Mononuclear cell (primary cell): ENCODE results near the gene RBM15. TPM values are rescaled to one million over a fixed set of nuclear protein-coding genes. Genes with fewer than 3 reads are reported as not detected.

ENCODE experiments used
- H3K27me3 ChIP-seq: 2 replicates; pipeline ENCODE4 v1.6.0; 2011; ENCODE audit warnings: low read length, control low read depth; ENCODE audit not compliant: insufficient read depth
- H3K4me1 ChIP-seq: 2 replicates; pipeline ENCODE4 v1.5.1; 2011; ENCODE audit warnings: mild to moderate bottlenecking, low read length, control low read depth; ENCODE audit not compliant: insufficient read depth
- H3K4me3 ChIP-seq: 2 replicates; pipeline ENCODE4 v1.5.1; 2011; ENCODE audit warnings: mild to moderate bottlenecking, low read length, moderate library complexity
- H3K9me3 ChIP-seq: 2 replicates; pipeline ENCODE4 v1.5.1; 2011; ENCODE audit warnings: low read depth, mild to moderate bottlenecking, control low read depth, low read length
- total RNA-seq: library from RNA; depleted of rRNA; stranded (reverse); fragments of >200 nt; gene quantifications from one replicate; pipeline ENCODE4 v1.2.3, GENCODE V29; 2012

RBM15 gene
- total RNA-seq, 1 donor = 66.4 TPM

DNA sequence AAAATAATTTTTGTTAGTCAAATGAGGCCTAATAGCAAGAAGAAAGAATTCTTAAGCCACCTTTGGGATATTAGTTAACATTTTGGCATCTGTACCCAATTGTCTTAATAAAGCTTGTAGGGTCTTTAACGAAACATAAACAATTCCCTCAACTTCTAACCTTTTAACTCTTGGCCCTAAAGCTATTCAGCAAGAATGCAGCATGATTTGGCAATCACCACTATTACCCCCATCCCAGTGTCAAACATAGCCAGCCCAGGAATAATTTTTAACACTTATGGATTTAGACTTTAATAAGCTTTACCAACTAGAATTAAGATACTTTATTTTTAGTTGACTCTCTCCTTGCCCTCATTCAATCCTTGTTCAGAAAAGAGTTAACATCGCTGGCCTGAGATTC is 54.1 kb downstream of the RBM15 start:
- no peaks in the 10 kb centered on the region for H3K27me3 ChIP-seq
- no peaks in the 10 kb centered on the region for H3K9me3 ChIP-seq
- no peak overlapping the region for H3K4me3 ChIP-seq
- H3K4me1 ChIP-seq = no peaks in the 10 kb centered on the region

DNA sequence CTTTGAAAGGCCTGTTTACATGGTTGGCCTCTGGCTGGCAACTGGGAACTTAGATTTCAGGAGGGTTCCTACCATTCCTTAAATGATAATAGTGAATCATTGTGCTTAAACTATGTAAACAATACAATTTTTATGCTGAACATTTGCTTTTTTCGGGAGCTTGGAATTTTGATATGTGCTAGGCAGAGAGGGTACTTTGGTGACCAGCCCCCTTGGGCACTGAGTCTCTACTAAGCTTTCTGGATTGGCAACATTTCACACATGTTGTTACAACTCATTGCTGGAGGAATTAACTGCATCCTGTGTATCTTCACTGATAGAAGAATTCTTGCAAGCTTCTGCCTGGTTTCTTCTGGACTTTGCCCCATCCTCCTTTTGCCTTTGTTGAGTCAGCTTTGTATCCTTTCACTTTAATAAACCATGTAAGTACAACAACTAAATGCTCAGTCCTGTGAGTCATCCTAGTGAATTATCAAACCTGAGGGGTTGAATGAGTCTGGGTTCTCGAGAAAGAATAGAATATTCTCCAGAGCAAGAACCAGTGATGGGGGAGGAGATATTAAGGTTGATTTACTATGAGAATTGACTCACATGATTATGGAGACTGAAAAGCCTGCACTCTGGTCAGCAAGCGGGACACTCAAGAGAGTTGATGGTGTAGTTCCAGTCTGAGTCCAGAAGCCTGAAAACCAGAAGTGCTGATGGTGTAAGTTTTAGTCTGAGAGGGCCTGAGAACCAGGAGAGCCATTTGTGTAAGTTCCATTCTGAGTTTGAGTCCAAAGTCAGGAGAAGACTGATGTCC is 54.7 kb downstream of the RBM15 start:
- Histone ChIP-seq H3K27me3 (no peaks in the 10 kb centered on the region), H3K4me3 (no peak overlapping the region), H3K9me3 (no peaks in the 10 kb centered on the region), H3K4me1 (no peaks in the 10 kb centered on the region)

DNA sequence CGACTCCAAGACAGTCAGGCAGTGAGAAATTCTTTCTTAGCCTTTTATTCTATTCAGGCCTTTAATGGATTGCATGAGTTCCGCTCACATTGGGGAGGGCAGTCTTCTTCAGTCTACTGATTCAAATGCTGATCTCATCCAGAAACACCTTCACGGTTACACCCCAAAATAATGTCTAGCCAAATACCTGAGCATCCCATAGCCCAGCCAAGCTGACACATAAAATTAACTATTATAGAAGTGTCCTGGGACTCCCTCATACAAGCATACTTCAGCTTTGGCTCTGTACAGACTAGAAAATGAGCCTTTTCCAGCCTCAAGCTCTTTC is 55.3 kb downstream of the RBM15 start:
- H3K9me3 ChIP-seq = no peaks in the 10 kb centered on the region
- H3K27me3 ChIP-seq = no peaks in the 10 kb centered on the region
- H3K4me1 ChIP-seq = no peaks in the 10 kb centered on the region
- no peak overlapping the region for H3K4me3 ChIP-seq

Other genes starting within 250 kb of the RBM15 start
- not detected for gene UBL4B, start 226.9 kb upstream of the RBM15 start, total RNA-seq
- gene SLC6A17, start 188.9 kb upstream of the RBM15 start, total RNA-seq = 0.63 TPM
- 2.8 TPM for gene KCNC4, start 129.1 kb upstream of the RBM15 start, total RNA-seq
- not detected for gene SLC16A4, start 51.6 kb downstream of the RBM15 start, total RNA-seq
- gene LAMTOR5, start 68.3 kb downstream of the RBM15 start, total RNA-seq = 39.4 TPM
- not detected for gene PROK1, start 111.8 kb downstream of the RBM15 start, total RNA-seq
- gene KCNA10, start 179.8 kb downstream of the RBM15 start, total RNA-seq = not detected